ENCODE measurements around the gene TSPAN4. TPM values are rescaled to one million over a fixed set of nuclear protein-coding genes. Genes with fewer than 3 reads are reported as not detected.

The TSPAN4 gene
- total and polyA plus RNA-seq, 2 donors (not counting 1 experiment from before 2014, with no cell fraction given): 2.9 to 7.4 TPM

DNA sequence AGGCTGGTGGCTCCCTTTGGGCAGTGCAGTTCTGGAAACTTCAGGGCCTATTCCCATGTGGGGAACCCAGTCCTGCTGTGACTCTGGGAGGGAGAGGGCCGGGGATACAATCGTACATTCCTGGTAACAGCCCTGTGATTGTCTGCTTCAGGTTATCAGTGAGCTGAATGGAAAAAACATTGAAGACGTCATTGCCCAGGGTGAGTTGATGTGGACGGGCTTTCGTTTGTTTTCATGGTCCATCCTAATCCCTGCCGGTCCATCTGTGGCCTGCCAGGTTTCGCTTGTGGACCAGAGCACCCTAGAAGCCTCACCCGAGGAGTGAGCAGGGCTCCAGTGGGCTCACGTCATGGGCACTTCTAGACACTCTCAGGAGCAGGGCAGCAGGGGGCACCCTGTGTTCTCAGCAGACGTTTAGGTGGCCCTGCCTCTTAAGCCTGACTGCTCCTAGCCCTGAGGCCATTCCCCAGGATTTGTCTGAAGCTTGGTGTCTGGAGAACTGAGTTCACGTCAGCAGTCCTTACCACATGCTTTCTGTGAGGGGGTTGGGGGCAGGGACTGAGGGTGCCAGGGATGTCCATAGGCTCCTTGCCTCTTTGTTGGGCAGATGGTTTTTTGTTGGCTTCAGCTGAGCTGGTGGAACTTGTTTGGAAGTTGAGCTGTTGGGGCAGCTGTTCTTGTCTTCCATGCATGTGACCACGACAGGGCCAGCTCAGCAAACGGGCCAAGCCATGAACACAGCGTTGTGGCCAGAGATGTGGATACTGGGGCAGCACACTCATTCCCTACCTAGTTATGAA is 31.0 kb upstream of the TSPAN4 start:
- ATAC-seq (ENCODE audit: low read depth) (no peak), DNase-seq (no peak)
- ChIA-PET POLR2A (interaction anchor here (0.7 kb wide), 1 partner anchor 171 kb away, joined by 3 read pairs; no protein-coding TSS in a partner anchor), CTCF (interaction anchor here (0.9 to 1.3 kb wide), 2 partner anchors 8 to 17 kb away, joined by 3 read pairs; partner anchors contain the start of gene PNPLA2)
- TF ChIP-seq EZH2 (IDR thresholded peaks at IDR 0.05; ENCODE audit: borderline replicate concordance, insufficient read depth, low read depth, low read length, poor library complexity, severe bottlenecking): no peak
- TF ChIP-seq, protein P1, sequence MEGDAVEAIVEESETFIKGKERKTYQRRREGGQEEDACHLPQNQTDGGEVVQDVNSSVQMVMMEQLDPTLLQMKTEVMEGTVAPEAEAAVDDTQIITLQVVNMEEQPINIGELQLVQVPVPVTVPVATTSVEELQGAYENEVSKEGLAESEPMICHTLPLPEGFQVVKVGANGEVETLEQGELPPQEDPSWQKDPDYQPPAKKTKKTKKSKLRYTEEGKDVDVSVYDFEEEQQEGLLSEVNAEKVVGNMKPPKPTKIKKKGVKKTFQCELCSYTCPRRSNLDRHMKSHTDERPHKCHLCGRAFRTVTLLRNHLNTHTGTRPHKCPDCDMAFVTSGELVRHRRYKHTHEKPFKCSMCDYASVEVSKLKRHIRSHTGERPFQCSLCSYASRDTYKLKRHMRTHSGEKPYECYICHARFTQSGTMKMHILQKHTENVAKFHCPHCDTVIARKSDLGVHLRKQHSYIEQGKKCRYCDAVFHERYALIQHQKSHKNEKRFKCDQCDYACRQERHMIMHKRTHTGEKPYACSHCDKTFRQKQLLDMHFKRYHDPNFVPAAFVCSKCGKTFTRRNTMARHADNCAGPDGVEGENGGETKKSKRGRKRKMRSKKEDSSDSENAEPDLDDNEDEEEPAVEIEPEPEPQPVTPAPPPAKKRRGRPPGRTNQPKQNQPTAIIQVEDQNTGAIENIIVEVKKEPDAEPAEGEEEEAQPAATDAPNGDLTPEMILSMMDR (IDR thresholded peaks at IDR 0.05): no peak
- Histone ChIP-seq H3K9ac (ENCODE audit: low read length) (no peak overlapping the region), H3K9me3 (ENCODE audit: control extremely low read depth in 1 of 3, control insufficient read depth in 2 of 3, insufficient read depth in 1 of 3, low read length in 2 of 3) (no peaks in the 10 kb centered on the region), H3K27me3 (replicated peaks in 1 of 4; ENCODE audit: control extremely low read depth in 1 of 4, control insufficient read depth in 3 of 4, insufficient read depth in 4 of 4, low read length in 3 of 4) (no peaks in the 10 kb centered on the region), H2AFZ (ENCODE audit: insufficient read depth, low read depth, low read length, poor library complexity, severe bottlenecking) (no peak overlapping the region), H3K4me1 (ENCODE audit: control insufficient read depth in 2 of 2, insufficient read depth in 2 of 2, low read length in 2 of 2) (peaks cover 21 to 26% of the 10 kb centered on the region in 2 donors), H3K36me3 (replicated peaks in 1 of 2; ENCODE audit: control extremely low read depth in 1 of 2, control insufficient read depth in 1 of 2, extremely low read depth in 1 of 2, insufficient read depth in 2 of 2, low read length in 1 of 2) (peaks cover 2 to 24% of the 10 kb centered on the region in 2 experiments), H3K27ac (ENCODE audit: low read length in 2 of 2) (peak overlapping the region in 1 of 2 donors; percentile 94), H3K79me2 (ENCODE audit: control insufficient read depth, insufficient read depth, low read length) (peaks cover 27% of the 10 kb centered on the region), H3K4me3 (ENCODE audit: control extremely low read depth in 1 of 5, extremely low read depth in 1 of 5, insufficient read depth in 1 of 5, low read depth in 2 of 5, low read length in 4 of 5) (no peak overlapping the region), H4K20me1 (ENCODE audit: control insufficient read depth, insufficient read depth, low read length, poor library complexity, severe bottlenecking) (peaks cover 36% of the 10 kb centered on the region), H3K4me2 (replicated peaks; ENCODE audit: low read depth, low read length, poor library complexity, severe bottlenecking) (peak overlapping the region; percentile 87)
- Mint-ChIP-seq H3K9me3 (ENCODE audit: insufficient read depth) (no peaks in the 10 kb centered on the region), H3K4me1 (peaks cover 36% of the 10 kb centered on the region), H3K27ac (peak overlapping the region; percentile 37), H3K27me3 (no peaks in the 10 kb centered on the region), H3K4me3 (peak overlapping the region; percentile 82)
- 81% methylated on average over 12 of the region's 14 CpGs for WGBS (ENCODE audit: insufficient coverage)
- intact Hi-C loops (cut with micrococcal nuclease): no loop called here

DNA sequence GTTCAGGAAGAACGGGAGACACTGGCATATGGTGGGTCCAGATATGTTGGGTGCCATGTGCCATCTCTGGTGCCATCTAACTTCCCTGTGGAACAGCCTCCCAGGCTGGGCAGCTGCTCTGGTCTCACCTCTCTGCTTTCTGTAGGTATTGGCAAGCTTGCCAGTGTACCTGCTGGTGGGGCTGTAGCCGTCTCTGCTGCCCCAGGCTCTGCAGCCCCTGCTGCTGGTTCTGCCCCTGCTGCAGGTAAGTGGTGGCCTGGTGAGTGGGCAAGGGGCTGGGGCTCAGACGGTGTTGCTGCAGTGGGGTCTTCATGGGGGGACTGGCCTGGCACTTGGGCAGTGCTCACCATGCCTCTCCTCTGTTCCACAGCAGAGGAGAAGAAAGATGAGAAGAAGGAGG is 30.3 kb upstream of the TSPAN4 start:
- TF ChIP-seq, protein P1 (IDR thresholded peaks at IDR 0.05): no peak
- TF ChIP-seq EZH2 (IDR thresholded peaks at IDR 0.05; ENCODE audit: borderline replicate concordance, insufficient read depth, low read depth, low read length, poor library complexity, severe bottlenecking): no peak
- no peak for DNase-seq
- Histone ChIP-seq H3K79me2 (ENCODE audit: control insufficient read depth, insufficient read depth, low read length) (peaks cover 27% of the 10 kb centered on the region), H3K27ac (ENCODE audit: low read length in 2 of 2) (no peak overlapping the region), H3K9me3 (ENCODE audit: control extremely low read depth in 1 of 3, control insufficient read depth in 2 of 3, insufficient read depth in 1 of 3, low read length in 2 of 3) (no peaks in the 10 kb centered on the region), H3K4me1 (ENCODE audit: control insufficient read depth in 2 of 2, insufficient read depth in 2 of 2, low read length in 2 of 2) (peaks cover 21 to 26% of the 10 kb centered on the region in 2 donors), H3K9ac (ENCODE audit: low read length) (no peak overlapping the region), H3K4me2 (replicated peaks; ENCODE audit: low read depth, low read length, poor library complexity, severe bottlenecking) (no peak overlapping the region), H4K20me1 (ENCODE audit: control insufficient read depth, insufficient read depth, low read length, poor library complexity, severe bottlenecking) (peaks cover 36% of the 10 kb centered on the region), H3K27me3 (replicated peaks in 1 of 4; ENCODE audit: control extremely low read depth in 1 of 4, control insufficient read depth in 3 of 4, insufficient read depth in 4 of 4, low read length in 3 of 4) (no peaks in the 10 kb centered on the region), H3K4me3 (ENCODE audit: control extremely low read depth in 1 of 5, extremely low read depth in 1 of 5, insufficient read depth in 1 of 5, low read depth in 2 of 5, low read length in 4 of 5) (no peak overlapping the region), H3K36me3 (replicated peaks in 1 of 2; ENCODE audit: control extremely low read depth in 1 of 2, control insufficient read depth in 1 of 2, extremely low read depth in 1 of 2, insufficient read depth in 2 of 2, low read length in 1 of 2) (peaks cover 2 to 24% of the 10 kb centered on the region in 2 experiments), H2AFZ (ENCODE audit: insufficient read depth, low read depth, low read length, poor library complexity, severe bottlenecking) (no peak overlapping the region)
- Mint-ChIP-seq H3K4me1 (peaks cover 36% of the 10 kb centered on the region), H3K4me3 (peak overlapping the region; percentile 49), H3K27me3 (no peaks in the 10 kb centered on the region), H3K27ac (peak overlapping the region; percentile 53), H3K9me3 (ENCODE audit: insufficient read depth) (no peaks in the 10 kb centered on the region)
- WGBS (ENCODE audit: insufficient coverage): 100% methylated on average over 2 of the region's 3 CpGs
- ChIA-PET CTCF (interaction anchor here (0.9 kb wide), 1 partner anchor 16 kb away, joined by 3 read pairs; no protein-coding TSS in a partner anchor), POLR2A (no interaction called here)
- ATAC-seq (ENCODE audit: low read depth): no peak
- intact Hi-C loops (cut with micrococcal nuclease): no loop called here
